DMS153 (cell line): Measurements from ENCODE around the gene ZMYND11.
"Not testable (repeated sequence)": the region's sequence is repeated elsewhere in the genome, so short reads cannot be mapped to it uniquely, and the experiment has no call there.

Experiments
- DNase-seq: peaks from one replicate; lab custom pipeline; 2025; lab: John Stamatoyannopoulos, UW

Gene ZMYND11

DNA sequence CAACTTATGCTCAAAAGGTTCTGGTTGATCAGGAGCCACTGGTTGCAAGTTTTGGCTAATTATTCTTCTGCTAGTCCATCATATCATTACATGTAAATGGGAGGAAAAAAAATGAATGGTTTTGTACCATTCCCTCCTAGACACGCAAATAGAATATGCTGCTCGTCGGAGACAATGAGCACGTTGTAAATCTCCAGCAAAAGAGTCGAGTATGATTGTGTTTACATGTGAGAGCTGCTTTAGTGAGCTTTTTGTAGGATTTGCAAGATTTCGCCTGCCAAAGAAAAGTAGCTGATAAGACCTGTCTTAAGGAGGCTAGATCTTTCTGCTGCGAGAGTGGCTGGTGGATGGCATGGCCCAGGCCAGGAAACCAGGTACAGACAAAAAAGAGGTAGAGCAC, 109.0 kb downstream of the ZMYND11 start:
- no peak for DNase-seq

DNA sequence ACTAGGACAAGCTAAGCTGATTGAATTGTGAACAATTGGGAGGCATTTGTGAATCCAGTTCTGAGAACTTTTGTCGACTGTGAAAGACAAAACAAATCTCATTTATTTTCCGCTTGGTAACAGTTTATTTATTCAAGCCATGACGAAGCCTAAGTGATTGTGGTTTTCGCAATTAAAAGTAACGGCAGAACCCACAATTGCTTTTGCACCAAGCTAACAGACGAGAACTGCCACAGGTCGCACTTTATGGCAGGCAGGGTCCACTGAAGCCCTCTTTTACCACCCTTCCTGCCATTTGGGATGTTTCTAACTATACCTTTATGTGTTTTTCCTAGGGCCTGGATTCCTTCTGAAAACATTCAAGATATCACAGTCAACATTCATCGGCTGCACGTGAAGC, 111.2 kb downstream of the ZMYND11 start:
- DNase-seq, result no peak

DNA sequence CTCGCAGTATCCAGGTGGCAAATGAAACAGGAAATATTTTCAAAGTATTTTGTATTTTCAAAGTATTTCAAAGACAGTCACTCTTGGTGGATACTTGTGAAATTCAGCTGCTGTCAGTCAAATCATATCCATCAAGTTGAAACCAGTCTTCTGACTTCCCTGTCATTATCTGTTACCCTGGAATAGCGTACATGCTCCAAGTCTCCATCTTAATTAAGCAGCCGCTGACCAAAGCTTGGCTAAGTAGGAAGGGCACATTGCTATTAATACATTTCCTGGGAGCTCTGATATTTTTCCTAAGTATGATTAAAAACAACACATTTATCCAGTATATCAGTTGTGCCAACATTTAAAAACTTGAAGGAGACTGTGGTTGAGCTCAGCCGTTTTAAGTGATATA, 112.2 kb downstream of the ZMYND11 start:
- no peak for DNase-seq

DNA sequence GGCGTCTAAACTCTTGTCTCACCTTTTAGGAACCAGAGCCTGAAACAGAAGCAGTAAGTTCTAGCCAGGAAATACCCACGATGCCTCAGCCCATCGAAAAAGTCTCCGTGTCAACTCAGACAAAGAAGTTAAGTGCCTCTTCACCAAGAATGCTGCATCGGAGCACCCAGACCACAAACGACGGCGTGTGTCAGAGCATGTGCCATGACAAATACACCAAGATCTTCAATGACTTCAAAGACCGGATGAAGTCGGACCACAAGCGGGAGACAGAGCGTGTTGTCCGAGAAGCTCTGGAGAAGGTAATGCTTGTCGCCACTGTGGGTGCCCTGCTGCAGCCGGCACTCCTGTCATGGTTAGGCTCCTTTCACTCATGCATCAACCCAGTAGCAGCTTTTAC, 113.1 kb downstream of the ZMYND11 start:
- no peak for DNase-seq

DNA sequence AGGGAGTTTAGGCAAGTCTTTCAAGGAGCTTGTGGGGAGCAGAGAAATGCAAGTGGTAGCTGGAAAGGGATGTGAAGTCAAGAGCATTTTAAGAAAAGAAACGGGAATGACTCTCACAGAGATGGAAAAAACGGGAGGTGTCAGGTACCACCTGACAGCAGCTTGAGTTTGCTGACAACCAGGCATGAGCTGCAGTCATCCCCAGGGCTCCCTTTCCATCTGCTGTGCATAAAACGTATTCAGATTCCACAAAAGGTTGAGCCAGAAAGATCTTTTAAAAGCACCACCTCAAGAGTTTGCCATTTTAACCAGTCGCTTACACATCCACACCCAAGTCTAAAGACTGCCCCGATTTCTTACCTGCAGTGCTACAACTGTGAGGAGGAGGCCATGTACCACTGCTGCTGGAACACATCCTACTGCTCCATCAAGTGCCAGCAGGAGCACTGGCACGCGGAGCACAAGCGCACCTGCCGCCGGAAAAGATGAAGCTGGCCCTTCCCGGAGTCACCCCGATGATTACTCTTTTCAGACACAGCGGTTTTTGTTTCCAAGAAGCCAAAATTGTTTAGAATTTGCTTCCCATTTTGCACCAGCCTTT, 116.8 kb downstream of the ZMYND11 start:
- DNase-seq, result no peak

DNA sequence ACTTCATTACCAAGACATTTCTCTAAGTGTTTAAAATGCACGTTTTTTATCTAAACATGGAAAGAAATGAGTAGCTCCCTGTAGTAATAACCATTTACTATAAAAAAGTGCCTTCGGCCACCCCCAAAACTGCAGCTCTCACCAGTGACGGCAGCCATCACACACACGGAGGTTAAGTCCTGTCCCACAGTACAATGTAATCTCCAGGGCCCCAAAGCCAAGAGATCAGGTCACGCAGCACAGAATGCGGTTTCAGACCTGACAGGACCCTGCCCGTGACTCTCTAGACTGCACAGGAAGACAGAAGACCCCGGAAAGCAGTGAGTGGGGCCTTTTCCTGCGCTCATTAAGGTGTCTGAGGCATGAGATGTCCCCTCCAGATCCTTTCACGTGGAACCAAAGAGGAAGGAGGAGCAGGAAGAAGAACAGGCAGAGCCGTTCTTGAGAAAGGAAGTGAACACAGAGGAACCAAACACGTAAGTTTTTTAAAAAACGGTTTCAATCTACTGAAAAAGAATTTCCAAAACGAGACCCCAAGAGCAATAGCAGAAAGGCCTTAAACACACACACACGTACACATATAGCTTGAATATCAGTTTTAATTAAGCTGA, 125.7 kb downstream of the ZMYND11 start:
- DNase-seq, result no peak

DNA sequence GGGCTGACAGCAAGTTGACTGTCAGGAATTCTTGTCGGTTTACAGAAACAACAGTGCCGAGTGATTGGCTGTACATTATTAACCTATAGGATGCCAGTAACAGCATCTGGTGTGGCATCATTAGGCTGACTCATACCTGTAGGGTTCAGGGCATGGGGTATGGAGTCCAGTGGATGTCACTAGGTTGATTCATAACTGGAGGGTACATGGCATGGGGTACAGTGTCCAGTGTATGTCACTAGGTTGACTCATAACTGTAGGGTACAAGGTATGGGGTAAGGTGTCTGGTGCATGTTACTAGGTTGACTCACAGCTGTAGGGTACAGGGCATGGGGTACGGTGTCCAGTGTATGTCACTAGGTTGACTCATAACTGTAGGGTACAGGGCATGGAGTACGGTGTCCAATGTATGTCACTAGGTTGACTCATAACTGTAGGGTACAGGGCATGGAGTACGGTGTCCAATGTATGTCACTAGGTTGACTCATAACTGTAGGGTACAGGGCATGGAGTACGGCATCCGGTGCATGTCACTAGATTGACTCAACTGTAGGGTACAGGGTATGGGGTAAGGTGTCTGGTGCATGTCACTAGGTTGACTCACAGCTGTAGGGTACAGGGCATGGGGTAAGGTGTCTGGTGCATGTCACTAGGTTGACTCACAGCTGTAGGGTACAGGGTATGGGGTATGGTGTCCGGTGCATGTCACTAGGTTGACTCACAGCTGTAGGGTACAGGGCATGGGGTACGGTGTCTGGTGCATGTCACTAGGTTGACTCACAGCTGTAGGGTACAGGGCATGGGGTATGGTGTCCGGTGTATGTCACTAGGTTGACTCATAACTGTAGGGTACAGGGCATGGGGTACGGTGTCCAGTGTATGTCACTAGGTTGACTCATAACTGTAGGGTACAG, 129.2 kb downstream of the ZMYND11 start:
- DNase-seq, result not testable (repeated sequence)

DNA sequence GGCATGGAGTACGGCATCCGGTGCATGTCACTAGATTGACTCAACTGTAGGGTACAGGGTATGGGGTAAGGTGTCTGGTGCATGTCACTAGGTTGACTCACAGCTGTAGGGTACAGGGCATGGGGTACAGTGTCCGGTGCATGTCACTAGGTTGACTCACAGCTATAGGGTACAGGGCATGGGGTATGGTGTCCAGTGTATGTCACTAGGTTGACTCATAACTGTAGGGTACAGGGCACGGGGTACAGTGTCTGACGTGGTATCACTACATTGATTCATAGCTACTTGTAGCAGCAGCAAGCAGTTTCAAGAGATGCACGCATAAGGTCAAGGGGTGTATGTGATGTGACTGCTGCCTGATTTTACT, 129.8 kb downstream of the ZMYND11 start:
- DNase-seq, result not testable (repeated sequence)

DNA sequence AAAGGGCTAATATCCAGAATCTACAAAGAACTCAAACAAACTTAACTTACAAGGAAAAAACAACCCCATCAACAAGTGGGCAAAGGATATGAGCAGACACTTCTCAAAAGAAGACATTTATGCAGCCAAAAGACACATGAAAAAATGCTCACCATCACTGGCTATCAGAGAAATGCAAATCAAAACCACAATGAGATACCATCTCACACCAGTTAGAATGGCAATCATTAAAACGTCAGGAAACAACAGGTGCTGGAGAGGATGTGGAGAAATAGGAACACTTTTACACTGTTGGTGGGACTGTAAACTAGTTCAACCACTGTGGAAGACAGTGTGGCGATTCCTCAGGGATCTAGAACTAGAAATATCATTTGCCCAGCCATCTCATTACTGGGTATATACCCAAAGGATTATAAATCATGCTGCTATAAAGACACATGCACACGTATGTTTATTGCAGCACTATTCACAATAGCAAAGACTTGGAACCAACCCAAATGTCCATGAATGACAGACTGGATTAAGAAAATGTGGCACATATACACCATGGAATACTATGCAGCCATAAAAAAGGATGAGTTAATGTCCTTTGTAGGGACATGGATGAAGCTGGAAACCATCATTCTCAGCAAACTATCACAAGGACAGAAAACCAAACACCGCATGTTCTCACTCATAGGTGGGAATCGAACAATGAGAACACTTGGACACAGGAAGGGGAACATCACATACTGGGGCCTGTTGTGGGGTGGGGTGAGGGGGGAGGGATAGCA, 130.7 kb downstream of the ZMYND11 start:
- not testable (repeated sequence) for DNase-seq

DNA sequence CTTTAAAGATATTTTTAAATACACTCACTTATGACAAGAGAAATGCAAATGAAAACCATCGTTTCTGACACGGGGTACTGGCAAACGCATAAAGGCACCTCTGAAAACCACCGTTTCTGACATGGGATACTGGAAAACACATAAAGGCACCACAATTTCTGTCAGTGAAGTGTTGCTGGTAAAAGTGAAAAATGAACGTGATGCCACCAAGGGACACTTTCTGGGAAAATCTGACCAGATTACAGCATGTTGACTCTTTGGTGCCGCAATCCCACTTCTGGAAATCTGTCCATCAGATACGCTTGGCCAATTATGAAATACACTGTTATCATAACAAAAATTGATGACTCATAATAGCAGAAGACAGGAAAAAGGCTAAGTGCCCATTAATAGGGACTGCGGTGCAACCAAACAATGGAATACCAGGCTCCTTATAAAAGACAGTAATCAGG, 131.7 kb downstream of the ZMYND11 start:
- DNase-seq, result no peak

DNA sequence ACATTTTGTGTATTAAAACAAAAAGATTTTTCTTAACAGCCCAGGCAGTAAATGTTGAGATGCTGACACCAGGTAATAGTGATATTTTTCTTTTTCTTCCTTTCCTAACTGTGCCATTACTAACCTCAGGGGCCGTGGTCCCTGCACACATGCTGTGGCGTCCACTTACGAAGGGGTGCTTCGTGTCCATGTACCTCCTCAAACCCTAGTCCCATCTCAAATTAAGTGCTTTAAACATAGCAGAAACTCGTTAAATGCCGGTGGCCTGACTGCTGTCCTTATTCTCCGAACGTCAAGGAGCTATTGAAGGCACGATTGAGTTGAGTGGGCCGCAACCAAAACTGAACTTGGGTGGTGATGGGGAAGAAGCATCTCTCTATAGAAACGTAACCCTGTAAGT, 132.4 kb downstream of the ZMYND11 start:
- DNase-seq, result no peak

DNA sequence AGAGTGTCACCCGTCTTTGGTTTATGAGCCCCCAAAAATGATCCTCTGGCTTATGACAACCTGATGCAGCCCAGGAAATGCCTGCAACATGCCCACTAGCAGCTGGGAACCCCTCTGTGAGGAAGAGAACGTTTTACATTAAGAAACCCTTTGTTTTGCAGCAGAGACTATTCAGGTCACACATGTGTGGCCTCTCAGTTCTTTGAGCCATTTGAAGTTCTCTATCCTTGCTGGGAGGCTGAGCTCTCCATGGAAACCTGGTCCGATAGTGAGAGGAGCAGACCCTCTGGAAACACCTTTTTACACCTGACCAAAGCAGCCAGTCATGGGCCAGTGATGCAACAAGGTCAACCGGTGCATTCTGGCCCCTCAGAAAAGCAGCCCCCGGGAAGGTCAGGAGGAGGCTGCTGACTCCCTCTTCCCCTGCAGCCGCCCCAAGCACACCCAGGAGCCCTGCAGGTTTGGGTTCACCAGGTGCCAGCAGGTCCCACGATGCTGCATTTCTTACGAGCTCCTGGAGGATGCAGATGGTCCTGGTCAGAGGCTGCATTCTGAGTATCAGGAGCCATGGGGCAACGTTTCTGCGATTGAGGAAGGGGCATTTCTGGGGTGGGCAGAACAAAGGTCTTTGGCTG, 134.3 kb downstream of the ZMYND11 start:
- DNase-seq, result no peak

DNA sequence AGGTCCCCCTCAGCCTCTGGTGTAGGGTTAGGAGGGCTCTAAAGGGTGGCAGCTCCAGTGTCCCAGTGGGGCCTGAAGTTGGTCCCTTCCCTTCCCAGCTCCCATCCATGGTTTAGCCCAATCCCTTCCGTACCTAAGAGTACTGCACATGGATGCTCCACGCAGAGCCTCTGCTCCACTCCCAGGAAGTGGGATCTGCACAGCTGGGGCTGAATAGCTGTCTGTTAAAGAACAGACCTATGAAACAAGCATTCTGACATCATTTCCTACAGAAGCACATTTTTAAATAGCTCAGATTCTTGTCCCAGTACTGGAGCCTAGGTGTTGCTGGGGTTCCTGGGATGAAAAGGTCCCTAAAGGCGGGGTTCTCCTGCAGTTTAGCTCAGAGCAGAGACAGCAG, 135.9 kb downstream of the ZMYND11 start:
- DNase-seq, result no peak

DNA sequence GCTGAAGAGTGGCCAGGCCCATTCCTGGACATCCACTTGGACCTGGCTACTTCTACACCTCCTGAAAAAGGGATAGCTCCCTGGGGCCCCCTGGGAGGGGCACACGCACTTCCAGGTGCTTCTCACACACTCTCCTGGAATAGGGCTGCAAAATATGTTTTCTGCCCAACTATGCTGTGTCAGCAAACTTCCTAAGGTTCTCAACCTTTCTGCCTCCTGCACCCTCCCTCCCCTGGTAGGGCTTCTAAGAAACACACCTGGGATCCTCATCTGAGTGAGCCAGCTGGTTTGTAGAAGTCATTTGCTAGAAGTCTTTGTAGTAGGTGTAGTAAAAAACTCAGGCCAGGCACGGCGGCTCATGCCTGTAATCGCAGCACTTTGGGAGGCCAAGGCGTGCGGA, 136.5 kb downstream of the ZMYND11 start:
- no peak for DNase-seq

DNA sequence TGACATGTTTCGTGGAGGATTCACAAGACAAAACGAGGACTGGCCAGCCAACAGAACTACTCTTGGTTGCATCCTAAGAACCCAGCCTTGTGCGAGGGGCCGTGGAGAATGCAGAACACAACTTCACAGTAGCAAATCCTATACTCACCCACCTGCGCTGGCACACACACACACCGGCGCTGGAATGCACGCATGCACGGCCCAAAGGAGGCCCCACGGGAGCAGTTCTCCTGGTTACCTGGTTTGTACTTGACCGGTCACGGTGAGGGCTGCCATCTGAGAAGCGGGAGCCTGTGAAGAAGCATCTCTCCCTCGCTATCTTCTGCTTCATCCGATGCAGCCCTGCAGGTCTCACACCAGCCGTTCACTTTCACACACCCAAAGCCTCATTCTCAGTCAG, 137.8 kb downstream of the ZMYND11 start:
- DNase-seq, result no peak

DNA sequence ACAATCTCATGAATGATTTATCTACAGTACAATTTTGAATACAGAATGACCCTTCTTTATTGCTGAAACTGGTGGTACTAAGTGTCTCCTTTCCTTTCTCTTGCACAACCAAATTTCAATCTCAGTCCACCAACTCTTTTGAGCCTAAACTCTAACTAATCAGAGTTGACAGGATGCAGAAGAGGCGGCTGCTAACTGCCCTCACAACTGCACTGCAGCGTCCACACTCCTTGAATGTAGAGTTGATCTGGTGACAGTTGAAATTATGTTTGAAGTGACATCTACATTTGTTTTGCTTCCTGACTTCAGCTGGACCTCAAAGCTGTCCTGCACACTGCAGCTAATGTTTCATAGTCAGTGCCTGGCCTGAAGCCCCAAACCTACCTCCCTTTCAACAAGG, 139.6 kb downstream of the ZMYND11 start:
- DNase-seq, result no peak

DNA sequence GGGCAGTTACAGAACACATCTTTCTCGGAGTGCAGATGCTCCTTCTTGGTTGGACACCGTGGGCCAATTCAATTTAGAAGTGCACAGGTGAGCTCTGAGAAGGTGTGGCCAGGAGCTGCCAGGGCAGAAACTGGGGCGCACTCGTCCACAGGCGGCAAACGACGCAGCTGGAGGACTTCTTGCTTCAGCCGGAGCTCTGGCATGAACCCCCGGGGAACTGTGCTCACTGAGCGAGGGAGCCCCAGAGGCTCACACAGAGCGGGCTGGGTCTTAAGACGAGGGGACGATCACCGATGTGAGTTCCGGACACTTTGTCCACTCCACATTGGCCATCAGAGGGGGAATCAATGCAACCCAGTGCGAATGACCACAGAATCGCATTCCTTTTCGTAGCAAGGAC, 140.4 kb downstream of the ZMYND11 start:
- DNase-seq, result no peak

DNA sequence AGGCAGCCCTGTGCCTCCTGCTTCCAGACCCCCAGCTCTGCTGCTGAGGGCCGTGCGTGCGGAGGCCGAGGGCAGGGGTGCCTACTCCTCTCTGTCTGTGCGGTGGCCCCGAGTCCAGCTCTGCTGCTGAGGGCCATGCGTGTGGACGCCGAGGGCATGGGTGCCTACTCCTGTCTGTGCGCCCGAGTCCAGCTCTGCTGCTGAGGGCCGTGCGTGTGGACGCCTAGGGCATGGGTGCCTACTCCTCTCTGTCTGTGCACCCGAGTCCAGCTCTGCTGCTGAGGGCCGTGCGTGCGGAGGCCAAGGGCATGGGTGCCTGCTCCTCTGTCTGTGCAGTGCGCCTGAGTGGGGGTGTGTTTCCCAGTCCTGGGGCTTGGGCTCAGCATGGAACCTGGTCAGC, 142.7 kb downstream of the ZMYND11 start:
- no peak for DNase-seq

DNA sequence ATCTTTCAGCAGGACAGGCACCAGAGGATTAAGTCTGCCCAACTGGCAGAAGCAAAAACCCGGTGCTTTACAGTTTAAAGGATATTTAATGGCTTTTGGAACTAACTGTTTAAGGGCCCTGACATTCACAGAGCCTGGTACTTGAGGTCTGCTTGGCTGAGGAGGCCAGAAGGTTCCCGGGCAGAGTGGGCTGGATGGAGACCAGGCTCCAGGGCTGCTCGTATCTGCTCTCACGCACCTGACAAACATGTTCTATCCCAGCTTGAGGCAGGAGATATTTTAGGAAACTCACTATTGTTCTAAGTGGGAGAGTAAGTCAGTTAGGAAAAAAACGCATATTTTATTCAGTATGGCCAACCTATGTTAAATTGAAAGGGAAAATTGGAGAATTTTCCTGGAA, 143.5 kb downstream of the ZMYND11 start:
- no peak for DNase-seq

DNA sequence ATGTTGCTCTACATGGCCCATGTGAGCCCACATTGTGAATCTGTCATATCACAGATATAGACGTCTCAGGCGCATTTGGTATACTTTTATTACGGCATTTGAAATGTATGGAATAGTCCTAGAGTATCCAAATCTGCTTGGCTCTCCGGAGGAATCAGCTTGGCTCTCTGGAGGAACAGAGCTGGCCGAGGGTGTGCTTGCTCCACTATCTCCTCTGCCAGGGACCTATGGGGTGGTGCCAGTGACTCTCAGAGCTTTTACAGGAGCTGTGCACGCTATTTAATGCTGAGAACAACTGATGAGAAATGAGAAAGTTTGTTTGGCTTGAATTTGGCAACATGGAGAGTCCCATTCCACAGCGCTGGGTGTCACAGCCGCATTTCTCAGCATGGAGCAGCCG, 144.0 kb downstream of the ZMYND11 start:
- no peak for DNase-seq

DNA sequence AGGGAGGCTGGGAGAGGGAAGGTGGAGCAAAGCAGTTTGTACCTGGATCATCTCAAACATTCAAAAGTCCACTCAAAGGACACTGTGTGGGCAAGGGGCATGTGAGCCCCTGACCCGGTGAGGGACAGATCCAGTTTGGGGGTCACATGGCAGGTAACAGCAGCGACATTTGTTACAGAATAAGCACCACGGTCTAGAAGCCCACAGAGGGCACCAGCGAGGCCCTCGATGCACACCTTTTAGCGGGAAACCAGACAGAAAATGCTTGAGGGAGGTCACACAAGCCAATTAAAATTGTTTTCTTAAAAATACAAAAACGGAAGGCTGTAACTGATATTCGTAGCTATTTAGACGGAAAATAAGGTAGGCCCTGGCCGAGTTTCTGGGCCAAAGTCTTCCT, 144.4 kb downstream of the ZMYND11 start:
- no peak for DNase-seq
